Retinal pigment epithelial cell (primary cell): ENCODE data around the gene TSPAN18.
A peak's percentile ranks its signal among the peaks of the same experiment; 100 is the strongest.

ENCODE experiments used
- DNase-seq: peaks from one replicate; pipeline ENCODE4 v3.0.0-alpha.2; 2010; ENCODE audit warnings: low read depth
- H3K4me3 ChIP-seq: 2 replicates; pipeline ENCODE4 v1.5.1; 2011; ENCODE audit warnings: mild to moderate bottlenecking, low read length, control low read depth, moderate library complexity
- TF ChIP-seq, protein P1 (sequence below): conservative IDR thresholded peaks from 2 replicates; pipeline ENCODE4 v1.5.1; 2011; ENCODE audit warnings: low read depth, low read length, control low read depth, inconsistent platforms

The TSPAN18 gene

DNA sequence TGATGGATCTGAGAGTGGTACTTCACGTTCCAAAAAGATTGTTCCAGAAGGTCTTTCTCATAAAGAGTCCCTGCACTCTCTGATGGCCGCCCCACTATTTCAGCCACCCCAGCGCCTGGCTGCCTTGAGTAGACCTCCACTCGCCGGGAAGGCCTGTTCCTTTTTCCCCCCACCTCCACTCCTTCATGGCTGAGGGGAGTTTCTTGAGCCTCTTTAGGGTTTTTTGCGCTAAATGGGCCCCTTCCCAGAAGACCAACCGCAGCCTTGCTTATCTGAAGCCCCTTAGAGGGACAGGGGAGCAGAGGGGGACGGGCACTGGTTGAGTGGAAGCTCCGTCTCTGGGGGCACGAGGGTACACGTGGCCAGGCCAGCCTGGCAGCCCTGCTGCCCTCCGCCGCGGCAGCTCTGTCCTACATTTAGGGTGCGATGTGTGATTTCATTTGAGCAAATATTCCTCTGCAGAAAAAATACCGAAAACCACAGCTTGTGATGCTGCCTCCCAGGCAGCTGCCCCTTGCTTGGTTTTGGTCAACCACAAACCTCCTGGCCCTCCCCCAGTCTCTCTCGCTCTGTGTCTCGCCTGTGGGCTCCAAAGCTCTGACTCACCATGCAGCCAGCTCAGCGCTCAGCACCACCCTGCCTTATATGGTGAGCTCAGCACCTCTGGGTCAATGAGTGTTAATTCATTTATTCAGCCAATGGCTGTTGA lies 135.2 kb downstream of the TSPAN18 start:
- peak; percentile 99 for DNase-seq
- H3K4me3 ChIP-seq, result no peak overlapping the region
- TF ChIP-seq, protein P1, sequence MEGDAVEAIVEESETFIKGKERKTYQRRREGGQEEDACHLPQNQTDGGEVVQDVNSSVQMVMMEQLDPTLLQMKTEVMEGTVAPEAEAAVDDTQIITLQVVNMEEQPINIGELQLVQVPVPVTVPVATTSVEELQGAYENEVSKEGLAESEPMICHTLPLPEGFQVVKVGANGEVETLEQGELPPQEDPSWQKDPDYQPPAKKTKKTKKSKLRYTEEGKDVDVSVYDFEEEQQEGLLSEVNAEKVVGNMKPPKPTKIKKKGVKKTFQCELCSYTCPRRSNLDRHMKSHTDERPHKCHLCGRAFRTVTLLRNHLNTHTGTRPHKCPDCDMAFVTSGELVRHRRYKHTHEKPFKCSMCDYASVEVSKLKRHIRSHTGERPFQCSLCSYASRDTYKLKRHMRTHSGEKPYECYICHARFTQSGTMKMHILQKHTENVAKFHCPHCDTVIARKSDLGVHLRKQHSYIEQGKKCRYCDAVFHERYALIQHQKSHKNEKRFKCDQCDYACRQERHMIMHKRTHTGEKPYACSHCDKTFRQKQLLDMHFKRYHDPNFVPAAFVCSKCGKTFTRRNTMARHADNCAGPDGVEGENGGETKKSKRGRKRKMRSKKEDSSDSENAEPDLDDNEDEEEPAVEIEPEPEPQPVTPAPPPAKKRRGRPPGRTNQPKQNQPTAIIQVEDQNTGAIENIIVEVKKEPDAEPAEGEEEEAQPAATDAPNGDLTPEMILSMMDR, result no peak

DNA sequence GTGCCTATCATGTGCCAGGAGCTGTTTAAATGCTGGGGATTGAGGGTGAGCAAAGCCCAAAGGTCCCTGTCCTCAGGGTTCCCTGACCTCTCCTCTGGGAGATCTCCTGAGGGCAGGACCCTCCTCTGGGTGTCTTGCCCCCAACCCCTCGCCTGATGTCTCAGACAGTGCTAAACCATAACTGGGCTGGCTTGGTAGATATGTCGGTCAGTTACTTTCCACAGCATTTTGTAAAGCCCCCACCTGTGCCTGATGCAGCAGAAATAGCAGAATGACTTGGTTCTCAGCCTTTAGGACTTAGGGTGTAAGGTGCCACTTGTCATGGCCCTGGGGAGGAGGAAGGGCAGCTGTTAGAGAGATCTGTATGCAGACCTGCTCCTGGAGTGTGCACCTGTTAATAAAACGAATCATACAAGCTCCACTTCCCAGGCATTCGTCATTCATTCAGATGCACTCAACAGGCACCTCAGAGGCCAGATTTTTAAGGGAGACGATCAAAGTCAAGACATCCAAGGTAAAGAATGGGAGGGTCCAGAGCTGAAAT lies 135.9 kb downstream of the TSPAN18 start:
- no peak overlapping the region for H3K4me3 ChIP-seq
- TF ChIP-seq, protein P1, result no peak
- DNase-seq, result no peak

DNA sequence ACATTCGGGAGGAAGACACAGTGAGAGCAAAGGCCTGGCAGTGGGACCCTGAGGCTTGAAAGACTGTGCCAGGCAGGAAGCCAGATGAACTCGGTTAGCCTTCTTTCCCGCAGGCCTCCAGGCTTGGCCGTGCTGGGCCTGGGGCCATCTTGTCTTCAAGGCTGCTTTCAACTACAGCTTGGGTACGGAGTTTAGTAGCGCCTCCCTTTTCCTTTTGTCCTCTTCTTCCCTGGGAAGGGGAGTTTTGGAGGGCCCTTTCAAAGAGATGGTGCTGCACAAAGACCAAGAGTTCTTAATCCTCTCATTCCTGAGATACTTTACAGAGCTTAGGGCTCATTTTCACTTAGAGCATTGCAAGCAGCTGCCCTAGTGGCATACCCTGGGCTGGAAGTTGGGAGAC lies 136.5 kb downstream of the TSPAN18 start:
- DNase-seq, result peak; percentile 71
- TF ChIP-seq, protein P1, result peak; percentile 28
- H3K4me3 ChIP-seq, result no peak overlapping the region

DNA sequence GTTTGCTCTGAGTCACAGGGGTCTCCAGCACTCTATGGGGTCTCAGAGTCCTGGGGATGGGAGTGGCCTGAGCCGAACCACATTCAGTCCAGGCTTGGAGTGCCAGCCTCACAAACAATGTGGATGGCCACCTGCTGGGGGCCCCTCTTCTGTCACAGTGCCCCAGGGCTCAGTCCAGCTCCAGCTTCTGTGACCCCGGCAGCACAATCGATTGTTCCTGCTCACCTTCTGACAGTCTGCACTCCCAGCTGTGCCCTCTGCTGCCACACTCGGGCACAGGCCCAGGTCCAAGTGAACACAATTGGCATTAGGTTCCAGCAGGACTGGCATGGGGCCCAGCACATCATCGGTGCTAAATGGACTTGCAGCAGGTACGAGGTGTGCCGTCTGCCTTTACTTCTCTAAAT lies 139.1 kb downstream of the TSPAN18 start:
- TF ChIP-seq, protein P1, result peak; percentile 9
- no peak for DNase-seq
- H3K4me3 ChIP-seq, result no peak overlapping the region

DNA sequence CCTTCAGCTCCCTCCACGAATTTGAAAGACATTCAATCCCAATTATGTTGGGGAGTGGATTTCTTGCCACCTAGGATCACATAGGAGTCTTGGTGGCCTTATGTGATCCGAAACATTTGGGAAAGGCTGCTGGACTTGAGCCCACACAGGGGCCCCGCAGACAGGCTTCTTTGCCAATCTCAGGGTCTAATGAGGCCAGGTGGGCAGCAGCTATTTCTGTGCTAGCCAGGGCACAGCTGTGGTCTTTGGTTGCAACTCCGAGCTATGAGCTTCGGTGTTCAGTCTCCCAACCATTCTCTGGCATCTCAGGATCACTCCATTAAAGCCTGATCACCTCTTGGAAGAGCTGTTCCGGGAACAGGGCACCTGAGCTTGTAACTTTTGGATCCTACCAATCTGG lies 139.5 kb downstream of the TSPAN18 start:
- no peak overlapping the region for H3K4me3 ChIP-seq
- no peak for DNase-seq
- TF ChIP-seq, protein P1, result no peak

DNA sequence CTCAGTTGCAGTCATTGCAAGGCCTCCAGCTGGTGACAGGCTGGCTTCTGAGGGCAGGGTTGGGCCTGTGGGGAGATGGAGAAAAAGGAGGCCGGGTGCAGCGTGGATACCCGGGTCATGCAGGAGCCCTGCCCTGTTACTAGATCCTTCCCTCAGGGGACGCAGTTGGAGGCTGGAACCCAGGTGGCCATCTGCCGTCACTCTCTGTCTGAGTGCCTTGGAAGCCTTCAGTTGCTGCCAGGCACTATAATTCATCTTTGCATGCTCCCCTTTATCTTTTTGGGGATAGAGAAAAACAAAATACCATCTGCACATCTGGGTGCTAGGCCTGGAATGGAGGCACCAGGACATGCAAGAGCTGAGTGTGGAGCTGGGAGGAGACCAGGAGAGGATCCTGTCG lies 141.3 kb downstream of the TSPAN18 start:
- no peak overlapping the region for H3K4me3 ChIP-seq
- no peak for DNase-seq
- TF ChIP-seq, protein P1, result no peak
